DND-41 (cell line): ENCODE results near the gene CDKN2B-AS1.

Source experiments
- CTCF ChIP-seq: IDR thresholded peaks from 2 replicates; pipeline ENCODE4 v1.5.1; 2012; ENCODE audit warnings: borderline replicate concordance, low read length, moderate library complexity, mild to moderate bottlenecking; ENCODE audit not compliant: poor library complexity, severe bottlenecking; ENCODE audit errors: extremely low read depth
- EZH2 ChIP-seq: IDR thresholded peaks from 3 replicates; pipeline ENCODE4 v1.6.1; 2012; ENCODE audit warnings: borderline replicate concordance, low read depth, mild to moderate bottlenecking, moderate library complexity, low read length, inconsistent platforms; ENCODE audit not compliant: severe bottlenecking

- no peak for TF ChIP-seq CTCF
- no peak for TF ChIP-seq EZH2
Observed at GRCh38 chr9:22009506-22009867, 14.9 kb downstream of the CDKN2B-AS1 start.
